Adrenal gland (tissue), 5 donors: Measurements from ENCODE around the gene SMCHD1.

Experiments
- POLR2A ChIP-seq, 2 donors: fragments of 450-650 bp; IDR thresholded peaks; one replicate each; pipeline ENCODE4 v1.6.1; 2017; ENCODE audit warnings: antibody characterized with exemption in 2 of 2, mild to moderate bottlenecking in 2 of 2, moderate library complexity in 1 of 2
- TF ChIP-seq, protein P1 (sequence below), 6 experiments: fragments of 450-650 bp in 4 of 6; fragments of 200-600 bp in 2 of 6; sonication (generic) in 1 of 6; IDR thresholded peaks; 1 replicate in 5 of 6; 2 replicates in 1 of 6; pipeline versions ENCODE4 v1.5.1 to v1.8.0; 2016 to 2021; ENCODE audit warnings: antibody characterized with exemption in 6 of 6, mild to moderate bottlenecking in 2 of 6, moderate library complexity in 1 of 6
- donor health status: DM: no; HTN: no; CAD: no.

- TF ChIP-seq, protein P1, sequence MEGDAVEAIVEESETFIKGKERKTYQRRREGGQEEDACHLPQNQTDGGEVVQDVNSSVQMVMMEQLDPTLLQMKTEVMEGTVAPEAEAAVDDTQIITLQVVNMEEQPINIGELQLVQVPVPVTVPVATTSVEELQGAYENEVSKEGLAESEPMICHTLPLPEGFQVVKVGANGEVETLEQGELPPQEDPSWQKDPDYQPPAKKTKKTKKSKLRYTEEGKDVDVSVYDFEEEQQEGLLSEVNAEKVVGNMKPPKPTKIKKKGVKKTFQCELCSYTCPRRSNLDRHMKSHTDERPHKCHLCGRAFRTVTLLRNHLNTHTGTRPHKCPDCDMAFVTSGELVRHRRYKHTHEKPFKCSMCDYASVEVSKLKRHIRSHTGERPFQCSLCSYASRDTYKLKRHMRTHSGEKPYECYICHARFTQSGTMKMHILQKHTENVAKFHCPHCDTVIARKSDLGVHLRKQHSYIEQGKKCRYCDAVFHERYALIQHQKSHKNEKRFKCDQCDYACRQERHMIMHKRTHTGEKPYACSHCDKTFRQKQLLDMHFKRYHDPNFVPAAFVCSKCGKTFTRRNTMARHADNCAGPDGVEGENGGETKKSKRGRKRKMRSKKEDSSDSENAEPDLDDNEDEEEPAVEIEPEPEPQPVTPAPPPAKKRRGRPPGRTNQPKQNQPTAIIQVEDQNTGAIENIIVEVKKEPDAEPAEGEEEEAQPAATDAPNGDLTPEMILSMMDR (IDR thresholded peaks at IDR 0.05) = no peak
- no peak for TF ChIP-seq POLR2A (IDR thresholded peaks at IDR 0.05)
These were observed 38.0 kb upstream of the SMCHD1 start for GRCh38 chr18:2617401-2617998.
